ENCODE measurements around the gene TBC1D10B.
"Not testable (repeated sequence)": the region's sequence is repeated elsewhere in the genome, so short reads cannot be mapped to it uniquely, and the experiment has no call there.

The TBC1D10B gene

DNA sequence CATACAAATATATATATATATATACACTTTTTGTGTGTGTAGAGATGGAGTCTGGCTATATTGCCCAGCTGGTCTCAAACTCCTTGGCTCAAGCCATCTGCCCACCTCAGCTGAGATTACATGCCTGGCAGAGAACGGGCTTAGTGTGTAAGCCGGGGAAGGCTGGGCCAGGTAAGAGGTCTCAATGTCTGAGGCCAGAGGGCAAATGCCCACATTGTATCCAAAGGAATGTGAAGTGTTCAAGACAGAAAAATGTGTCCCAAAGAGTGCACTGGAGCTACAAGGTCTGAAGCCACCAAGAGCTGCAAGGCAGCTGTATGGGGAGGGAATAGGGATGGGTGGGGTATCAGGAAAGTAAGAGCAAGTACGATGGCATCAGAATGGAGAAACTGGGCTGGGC lies 24.0 kb downstream of the TBC1D10B start:
- peaks cover 29 to 68% (median 65%) of the 10 kb centered on the region in 10 experiments for H3K4me1 ChIP-seq
- no peak overlapping the region for H3K4me2 ChIP-seq
- H3K9me3 ChIP-seq (replicated peaks in 1 of 11): no peaks in the 10 kb centered on the region
- H3K4me3 ChIP-seq: no peak overlapping the region
- H3K36me3 ChIP-seq: peaks cover 12 to 18% (median 13%) of the 10 kb centered on the region in 11 experiments
- H4K20me1 ChIP-seq: peaks cover 0 to 19% (median 4%) of the 10 kb centered on the region in 11 experiments; a peak in 11 of 22 replicates
- no peak for TF ChIP-seq Cebpa-rat (IDR thresholded peaks at IDR 0.05)
- H3K27me3 ChIP-seq: no peaks in the 10 kb centered on the region
- H3K9ac ChIP-seq: no peak overlapping the region
- no peak overlapping the region for H3K27ac ChIP-seq

DNA sequence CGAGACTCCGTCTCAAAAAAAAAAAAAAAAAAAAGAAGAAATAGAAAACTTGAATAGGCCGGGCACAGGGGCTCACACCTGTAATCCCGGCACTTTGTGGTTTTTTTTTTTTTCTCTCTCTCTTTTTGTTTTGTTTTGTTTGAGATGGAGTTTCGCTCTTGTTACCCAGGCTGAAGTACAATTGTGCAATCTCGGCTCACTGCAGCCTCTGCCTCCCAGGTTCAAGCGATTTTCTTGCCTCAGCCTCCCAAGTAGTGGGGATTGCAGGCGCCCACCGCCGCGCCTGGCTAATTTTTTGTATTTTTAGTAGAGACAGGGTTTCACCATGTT lies 26.8 kb downstream of the TBC1D10B start:
- H3K9me3 ChIP-seq (replicated peaks in 1 of 11); H4K20me1 ChIP-seq; H3K27me3 ChIP-seq; H3K36me3 ChIP-seq; H3K4me3 ChIP-seq; H3K27ac ChIP-seq; H3K9ac ChIP-seq: not testable (repeated sequence)
- H3K4me1 ChIP-seq: peaks cover 15 to 57% (median 50%) of the 10 kb centered on the region in 10 experiments
- TF ChIP-seq Cebpa-rat (IDR thresholded peaks at IDR 0.05): peak in 3 of 11 experiments; percentile 36 to 56 (median 46); a peak in 2 of 22 replicates
- peak overlapping the region in 8 of 11 experiments; percentile 37 to 69 (median 58); a peak in 11 of 22 replicates for H3K4me2 ChIP-seq

DNA sequence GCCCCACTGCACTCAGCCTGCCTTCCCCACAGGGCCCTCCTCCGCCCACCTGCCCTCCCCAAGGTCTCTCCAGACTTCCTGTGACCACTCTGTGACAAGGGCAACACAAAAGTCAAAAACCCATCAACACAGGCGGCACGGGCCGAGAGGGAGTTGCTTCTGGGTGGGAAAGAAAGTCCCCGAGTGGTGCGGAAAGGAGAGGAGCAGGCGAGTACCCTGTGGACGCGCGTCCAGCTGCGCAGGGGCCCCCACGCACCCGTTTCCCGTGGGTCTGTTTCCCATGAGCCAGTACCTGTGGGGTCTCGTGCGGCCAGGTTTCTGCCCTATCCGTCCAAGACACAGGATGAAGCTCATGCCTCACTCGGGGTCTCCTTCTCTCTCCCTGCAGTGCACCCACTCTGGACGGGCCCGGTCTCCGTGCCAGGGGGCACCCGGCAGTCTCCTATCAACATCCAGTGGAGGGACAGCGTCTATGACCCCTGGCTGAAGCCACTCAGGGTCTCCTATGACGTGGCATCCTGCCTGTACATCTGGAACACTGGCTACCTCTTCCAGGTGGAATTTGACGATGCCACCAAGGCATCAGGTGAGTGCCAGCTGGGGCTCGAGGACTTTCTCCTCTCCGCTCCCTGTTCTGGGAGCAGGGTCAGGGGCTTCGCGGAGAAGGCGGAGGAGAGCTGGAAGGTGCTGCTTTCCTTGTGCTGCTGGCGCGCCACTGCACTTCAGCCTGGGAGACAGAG lies 27.4 kb downstream of the TBC1D10B start:
- Histone ChIP-seq H3K27ac (peak overlapping the region in 5 of 11 experiments; percentile 14 to 40 (median 32); a peak in 8 of 22 replicates), H3K9me3 (replicated peaks in 1 of 11) (no peaks in the 10 kb centered on the region), H3K27me3 (no peaks in the 10 kb centered on the region), H3K4me1 (peaks cover 15 to 53% (median 46%) of the 10 kb centered on the region in 10 experiments), H3K4me2 (peak overlapping the region; percentile 27 to 69 (median 51); a peak in 20 of 22 replicates), H3K4me3 (no peak overlapping the region), H4K20me1 (no peaks in the 10 kb centered on the region), H3K36me3 (no peaks in the 10 kb centered on the region), H3K9ac (peak overlapping the region in 6 of 11 experiments; percentile 1 to 49 (median 12); a peak in 8 of 22 replicates)
- no peak for TF ChIP-seq Cebpa-rat (IDR thresholded peaks at IDR 0.05)

DNA sequence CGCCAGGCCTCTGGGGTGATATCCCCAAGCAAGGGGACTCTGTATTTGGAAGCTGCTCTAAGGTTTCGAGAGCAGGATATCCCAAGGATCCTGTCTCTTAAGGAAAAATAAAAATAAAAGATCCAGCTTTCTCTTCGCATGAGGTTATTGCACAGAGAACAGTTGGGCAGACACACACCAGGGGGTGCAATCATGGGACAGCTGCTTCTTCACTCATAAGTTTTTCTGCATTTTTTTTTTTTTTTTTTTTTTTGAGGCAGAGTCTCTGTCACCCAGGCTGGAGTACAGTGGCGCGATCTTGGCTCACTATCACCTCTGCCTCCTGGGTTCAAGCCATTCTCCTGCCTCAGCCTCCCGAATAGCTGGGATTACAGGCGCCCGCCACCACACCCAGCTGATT lies 28.3 kb downstream of the TBC1D10B start:
- H3K36me3 ChIP-seq; H3K4me3 ChIP-seq; H3K27me3 ChIP-seq; H4K20me1 ChIP-seq; H3K9me3 ChIP-seq (replicated peaks in 1 of 11): not testable (repeated sequence)
- Histone ChIP-seq H3K27ac (peak overlapping the region in 3 of 11 experiments; percentile 17 to 38 (median 32); a peak in 2 of 22 replicates), H3K4me2 (peak overlapping the region in 9 of 11 experiments; percentile 37 to 69 (median 58); a peak in 10 of 22 replicates), H3K9ac (peak overlapping the region in 3 of 11 experiments; percentile 1 to 49 (median 22); a peak in 3 of 22 replicates), H3K4me1 (peaks cover 22 to 53% (median 49%) of the 10 kb centered on the region in 10 experiments)

DNA sequence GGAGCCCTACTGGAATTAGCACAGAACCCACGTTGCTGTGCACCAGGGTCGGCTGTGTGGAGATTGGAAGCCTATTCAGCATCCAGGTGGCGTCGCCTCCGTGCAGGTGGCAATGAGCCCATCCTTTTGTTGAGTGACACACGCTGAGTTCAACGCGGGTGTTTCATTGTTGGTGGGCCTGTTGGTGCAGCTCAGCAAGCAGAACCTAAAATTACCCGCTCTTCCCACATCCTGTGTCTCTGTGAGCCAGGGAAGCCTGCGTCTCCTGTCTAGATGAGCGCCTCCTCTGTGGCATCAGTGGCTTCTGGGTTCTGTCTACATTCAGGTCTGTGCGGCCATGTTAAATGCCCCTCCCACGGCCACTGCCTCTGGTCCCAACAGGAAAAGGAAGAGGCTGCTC lies 29.7 kb downstream of the TBC1D10B start:
- peak overlapping the region in 5 of 11 experiments; percentile 5 to 32 (median 28); a peak in 6 of 22 replicates for H3K27ac ChIP-seq
- H3K27me3 ChIP-seq: no peaks in the 10 kb centered on the region
- H4K20me1 ChIP-seq: no peaks in the 10 kb centered on the region
- TF ChIP-seq Cebpa-rat (IDR thresholded peaks at IDR 0.05): no peak
- peaks cover 36 to 66% (median 62%) of the 10 kb centered on the region in 10 experiments for H3K4me1 ChIP-seq
- H3K4me2 ChIP-seq: peak overlapping the region; percentile 48 to 86 (median 67)
- no peaks in the 10 kb centered on the region for H3K9me3 ChIP-seq (replicated peaks in 1 of 11)
- no peaks in the 10 kb centered on the region for H3K36me3 ChIP-seq
- 0 out of 20 replicates have a peak overlapping the region, but pooled peaks of 1 of the 10 experiments have one; percentile 2 for H3K4me3 ChIP-seq
- H3K9ac ChIP-seq: peak overlapping the region in 2 of 11 experiments; percentile 30 to 44; a peak in 6 of 22 replicates

DNA sequence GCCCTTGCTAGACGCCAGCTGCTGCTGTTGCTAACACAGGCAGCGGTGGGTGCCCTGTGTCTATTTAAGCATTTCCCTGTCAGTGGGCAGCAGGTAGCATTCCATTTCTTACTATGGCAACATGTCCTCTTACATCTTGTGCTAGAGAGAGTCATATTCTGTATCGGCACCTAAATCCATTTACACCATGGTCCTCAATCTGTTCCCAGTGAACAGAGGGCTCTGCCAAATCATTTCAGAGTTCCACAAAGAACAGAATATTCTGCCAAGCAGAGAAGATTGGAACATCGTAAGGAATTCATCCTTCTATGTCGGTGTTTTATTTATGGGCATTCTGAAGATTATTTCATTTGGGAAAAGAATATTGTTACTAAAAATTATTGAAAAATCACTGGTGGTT lies 31.6 kb downstream of the TBC1D10B start:
- H3K4me1 ChIP-seq: peaks cover 36 to 66% (median 63%) of the 10 kb centered on the region in 10 experiments
- not testable (repeated sequence) for H3K9me3 ChIP-seq (replicated peaks in 1 of 11); H3K4me2 ChIP-seq; H3K36me3 ChIP-seq; H3K27ac ChIP-seq; H3K9ac ChIP-seq; H3K4me3 ChIP-seq; H4K20me1 ChIP-seq; H3K27me3 ChIP-seq

DNA sequence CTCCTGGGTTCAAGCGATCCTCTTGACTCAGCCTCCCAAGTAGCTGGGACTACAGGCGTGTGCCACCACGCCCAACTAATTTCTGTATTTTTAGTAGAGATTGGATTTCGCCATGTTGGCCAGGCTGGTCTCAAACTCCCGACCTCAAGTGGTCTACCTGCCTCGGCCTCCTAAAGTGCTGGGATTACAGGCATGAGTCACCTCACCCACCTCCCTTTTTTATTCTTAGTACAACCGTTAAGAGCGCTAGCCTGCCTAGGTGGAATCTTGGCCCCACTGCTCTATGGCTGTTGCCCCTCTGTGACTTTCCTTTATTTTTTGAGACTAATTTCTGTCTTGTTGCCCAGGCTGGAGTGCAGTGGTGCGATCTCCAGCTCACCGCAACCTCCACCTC lies 32.3 kb downstream of the TBC1D10B start:
- Histone ChIP-seq H3K27ac (peak overlapping the region in 4 of 11 experiments; percentile 31 to 47 (median 32); a peak in 3 of 22 replicates), H3K4me2 (peak overlapping the region in 9 of 11 experiments; percentile 43 to 97 (median 71); a peak in 16 of 22 replicates), H3K4me1 (peaks cover 34 to 59% (median 55%) of the 10 kb centered on the region in 10 experiments)
- H3K4me3 ChIP-seq; H3K27me3 ChIP-seq; H3K9me3 ChIP-seq (replicated peaks in 1 of 11); H4K20me1 ChIP-seq; H3K36me3 ChIP-seq; H3K9ac ChIP-seq: not testable (repeated sequence)

DNA sequence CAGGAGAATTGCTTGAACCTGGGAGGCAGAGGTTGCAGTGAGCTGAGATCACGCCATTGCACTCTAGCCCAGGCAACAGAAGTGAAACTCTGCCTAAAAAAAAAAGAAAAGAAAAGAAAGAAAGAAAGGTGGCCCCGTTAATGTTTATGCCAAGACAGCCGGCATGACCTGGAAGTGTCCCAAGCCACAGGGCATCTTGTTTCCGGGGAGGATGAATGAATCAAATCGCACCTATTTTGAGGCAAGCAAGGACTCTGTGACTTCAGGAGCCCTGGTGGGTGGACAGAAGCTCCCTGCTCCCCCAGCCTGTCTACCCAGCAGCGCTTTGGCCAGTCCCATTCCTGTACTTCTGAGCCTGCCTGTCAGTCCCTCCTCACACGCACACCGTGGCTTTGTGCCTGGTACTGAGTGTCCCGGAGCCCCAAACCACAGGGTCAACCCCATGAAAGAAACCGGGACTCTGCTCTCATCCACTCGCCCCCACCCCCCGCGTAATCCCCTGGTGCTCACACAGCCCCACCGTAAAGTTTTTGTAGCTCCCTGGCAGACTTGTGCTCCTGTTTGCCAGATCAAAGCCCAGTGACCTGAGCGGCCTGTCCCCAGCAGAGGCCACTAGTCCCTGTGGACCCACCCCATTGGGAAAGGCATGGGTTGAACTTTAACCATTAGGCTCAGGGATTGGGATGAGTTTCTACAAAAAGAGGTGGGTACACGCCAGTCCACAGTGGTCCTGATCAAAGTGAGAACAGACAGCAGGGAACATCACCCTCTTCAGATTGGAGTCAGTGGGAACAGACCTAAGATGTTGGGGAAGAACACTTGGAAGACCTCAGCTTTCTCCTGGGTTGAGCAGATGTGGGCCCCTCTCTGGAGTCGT lies 34.5 kb downstream of the TBC1D10B start:
- Histone ChIP-seq H3K4me1 (peaks cover 26 to 45% (median 37%) of the 10 kb centered on the region in 10 experiments), H4K20me1 (peaks cover 0 to 17% (median 10%) of the 10 kb centered on the region in 11 experiments; a peak in 12 of 22 replicates), H3K36me3 (no peaks in the 10 kb centered on the region), H3K27ac (peak overlapping the region; percentile 42 to 94 (median 91); a peak in 21 of 22 replicates), H3K4me2 (peak overlapping the region; percentile 78 to 97 (median 93)), H3K9ac (peak overlapping the region; percentile 90 to 94 (median 91)), H3K4me3 (peak overlapping the region; percentile 68 to 79 (median 74)), H3K27me3 (no peaks in the 10 kb centered on the region), H3K9me3 (replicated peaks in 1 of 11) (no peaks in the 10 kb centered on the region)
- no peak for TF ChIP-seq Cebpa-rat (IDR thresholded peaks at IDR 0.05)

DNA sequence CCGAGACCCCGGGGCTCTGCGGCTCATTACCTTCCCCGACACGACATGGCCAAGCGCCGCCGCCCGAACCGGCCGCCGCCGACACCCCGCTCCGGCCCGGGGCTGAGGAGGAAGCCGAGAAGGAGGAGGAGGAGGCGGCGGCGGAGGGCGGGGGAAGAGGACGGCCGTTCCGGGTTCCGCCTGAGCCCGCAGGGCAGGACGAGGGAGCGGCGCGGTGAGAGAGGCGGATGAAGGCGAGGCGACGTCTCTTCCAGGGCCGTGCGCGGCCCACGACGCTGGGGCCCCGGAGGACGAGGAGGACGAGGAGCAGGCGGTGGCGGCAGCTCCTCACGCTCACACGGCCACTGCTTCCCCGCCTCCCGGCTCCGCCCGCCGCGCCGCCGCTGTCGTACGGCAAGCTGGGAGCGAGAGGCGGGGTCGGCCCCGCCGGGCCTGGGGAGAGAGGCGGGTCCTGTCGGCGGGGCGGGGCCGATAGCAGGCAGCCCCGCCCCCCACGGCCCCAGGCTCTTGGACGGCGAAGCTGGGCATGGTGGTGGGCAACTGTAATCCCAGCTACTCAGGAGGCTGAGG lies 35.2 kb downstream of the TBC1D10B start:
- H4K20me1 ChIP-seq: peaks cover 0 to 21% (median 14%) of the 10 kb centered on the region in 11 experiments; a peak in 14 of 22 replicates
- peak overlapping the region; percentile 78 to 97 (median 93) for H3K4me2 ChIP-seq
- H3K4me1 ChIP-seq: peaks cover 20 to 38% (median 30%) of the 10 kb centered on the region in 10 experiments
- H3K4me3 ChIP-seq: peak overlapping the region; percentile 68 to 79 (median 74)
- not testable (repeated sequence) for H3K9me3 ChIP-seq (replicated peaks in 1 of 11); H3K27me3 ChIP-seq; H3K36me3 ChIP-seq
- peak overlapping the region; percentile 87 to 94 (median 91) for H3K27ac ChIP-seq
- H3K9ac ChIP-seq: peak overlapping the region; percentile 90 to 94 (median 91)

DNA sequence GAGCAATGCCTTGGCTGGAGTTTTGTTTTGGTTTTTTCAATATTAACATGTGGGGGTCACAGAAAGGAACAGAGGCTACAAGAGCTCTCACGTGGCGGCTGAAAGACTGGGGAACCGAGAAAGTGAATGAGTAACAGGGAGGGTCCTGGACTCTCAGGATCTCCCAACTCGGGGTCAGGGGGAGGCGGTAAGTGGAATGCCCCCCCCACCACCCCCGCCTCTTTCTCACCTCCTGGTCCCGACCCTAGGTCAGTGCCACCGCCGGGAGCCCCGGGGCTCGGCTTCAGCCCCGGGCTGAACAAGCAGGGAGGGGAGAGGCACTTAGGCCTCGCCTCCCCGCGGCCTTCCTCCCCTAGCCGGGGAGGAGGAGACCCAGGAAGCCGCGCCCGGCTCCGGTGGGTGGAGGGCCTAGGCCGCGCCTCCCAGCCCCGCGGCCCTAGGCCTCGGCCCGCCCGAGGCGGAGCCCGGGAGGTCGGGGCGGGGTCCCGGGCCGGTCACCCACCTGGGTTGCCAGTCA lies 35.8 kb downstream of the TBC1D10B start:
- not testable (repeated sequence) for H3K36me3 ChIP-seq; H3K9me3 ChIP-seq (replicated peaks in 1 of 11); H3K27me3 ChIP-seq
- peaks cover 20 to 32% (median 25%) of the 10 kb centered on the region in 10 experiments for H3K4me1 ChIP-seq
- H4K20me1 ChIP-seq: peaks cover 0 to 26% (median 20%) of the 10 kb centered on the region in 11 experiments; a peak in 15 of 22 replicates
- peak overlapping the region; percentile 90 to 94 (median 91) for H3K9ac ChIP-seq
- peak overlapping the region; percentile 68 to 79 (median 74) for H3K4me3 ChIP-seq
- peak overlapping the region in 6 of 11 experiments; percentile 15 to 78 (median 37); a peak in 9 of 22 replicates for H3K4me2 ChIP-seq
- peak overlapping the region; percentile 87 to 94 (median 91) for H3K27ac ChIP-seq

DNA sequence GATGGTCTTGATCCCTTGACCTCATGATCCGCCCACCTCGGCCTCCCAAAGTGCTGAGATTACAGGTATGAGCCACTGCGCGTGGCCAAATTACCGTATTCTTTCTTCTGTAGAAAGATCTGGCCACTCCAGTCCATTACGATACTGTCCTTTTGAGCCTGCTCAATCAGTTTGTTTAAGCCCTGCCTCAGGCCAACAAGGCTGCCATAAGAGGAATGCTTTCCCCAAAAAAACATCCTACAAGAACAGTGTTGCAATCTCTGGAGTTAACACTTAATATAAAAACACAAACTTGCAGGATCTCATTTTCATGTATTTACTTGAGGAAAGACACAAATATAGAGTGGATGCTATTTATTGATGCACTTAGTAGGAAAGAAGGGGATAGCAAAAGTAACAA lies 46.1 kb downstream of the TBC1D10B start:
- Histone ChIP-seq H3K4me1 (peaks cover 4 to 13% (median 10%) of the 10 kb centered on the region in 10 experiments; a peak in 18 of 20 replicates), H3K4me2 (peak overlapping the region in 1 of 11 experiments; percentile 9; a peak in 1 of 22 replicates), H4K20me1 (peaks cover 11 to 74% (median 31%) of the 10 kb centered on the region in 11 experiments; a peak in 17 of 22 replicates)
- not testable (repeated sequence) for H3K9ac ChIP-seq; H3K9me3 ChIP-seq (replicated peaks in 1 of 11); H3K36me3 ChIP-seq; H3K27me3 ChIP-seq; H3K4me3 ChIP-seq; H3K27ac ChIP-seq

DNA sequence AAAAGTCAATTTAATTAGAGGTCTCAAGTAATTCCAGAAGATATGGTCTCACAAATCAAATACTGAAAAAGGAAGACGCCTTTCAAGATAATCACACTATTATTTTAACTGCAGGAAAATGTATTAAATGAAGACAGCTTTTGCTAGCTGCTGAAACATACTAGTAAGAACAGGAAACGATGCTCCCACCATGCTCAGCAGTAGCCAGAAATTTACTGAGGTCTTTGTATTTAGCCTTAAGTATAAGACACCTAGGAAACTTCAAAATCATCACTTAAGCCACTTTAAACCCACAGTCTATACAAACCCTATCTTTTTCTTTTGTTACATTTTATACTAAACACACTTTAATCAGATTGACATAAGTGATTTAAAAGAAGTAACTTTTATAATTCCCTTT lies 51.6 kb downstream of the TBC1D10B start:
- H3K9me3 ChIP-seq (replicated peaks in 1 of 11); H3K9ac ChIP-seq; H3K4me1 ChIP-seq; H3K27me3 ChIP-seq; H3K36me3 ChIP-seq; H3K4me3 ChIP-seq; H3K4me2 ChIP-seq; H3K27ac ChIP-seq: not testable (repeated sequence)
- H4K20me1 ChIP-seq: peaks cover under 1 to 73% (median 32%) of the 10 kb centered on the region in 11 experiments; a peak in 17 of 22 replicates
